PFSK-1 (cell line): ENCODE measurements around the gene IGFBP1.

Source experiments
- FOXP2 ChIP-seq: optimal IDR thresholded peaks from 2 replicates; pipeline ENCODE3; 2011; ENCODE audit warnings: borderline replicate concordance, control low read depth, inconsistent platforms; ENCODE audit not compliant: insufficient read depth; ENCODE audit errors: extremely low read length, extremely low read depth
- POLR2AphosphoS5 ChIP-seq: IDR thresholded peaks from 2 replicates; pipeline ENCODE4 v1.6.1; 2012; ENCODE audit warnings: low read depth, mild to moderate bottlenecking, control low read depth, low read length, moderate library complexity
- REST ChIP-seq, 2 experiments: IDR thresholded peaks; 2 replicates each; pipeline versions ENCODE4 v1.6.1 to v1.8.0; 2011 to 2012; ENCODE audit warnings: low read depth in 2 of 2, low read length in 2 of 2, control low read depth in 1 of 2, inconsistent platforms in 1 of 2, mild to moderate bottlenecking in 1 of 2, moderate library complexity in 1 of 2; ENCODE audit not compliant: insufficient read depth in 1 of 2
- SIN3A ChIP-seq: IDR thresholded peaks from 2 replicates; pipeline ENCODE4 v1.6.1; 2012; ENCODE audit warnings: mild to moderate bottlenecking, low read length, moderate library complexity, borderline replicate concordance; ENCODE audit not compliant: insufficient read depth
- TAF1 ChIP-seq: IDR thresholded peaks from 2 replicates; pipeline ENCODE4 v1.6.1; 2012; ENCODE audit warnings: low read length, control low read depth, borderline replicate concordance; ENCODE audit not compliant: insufficient read depth

DNA sequence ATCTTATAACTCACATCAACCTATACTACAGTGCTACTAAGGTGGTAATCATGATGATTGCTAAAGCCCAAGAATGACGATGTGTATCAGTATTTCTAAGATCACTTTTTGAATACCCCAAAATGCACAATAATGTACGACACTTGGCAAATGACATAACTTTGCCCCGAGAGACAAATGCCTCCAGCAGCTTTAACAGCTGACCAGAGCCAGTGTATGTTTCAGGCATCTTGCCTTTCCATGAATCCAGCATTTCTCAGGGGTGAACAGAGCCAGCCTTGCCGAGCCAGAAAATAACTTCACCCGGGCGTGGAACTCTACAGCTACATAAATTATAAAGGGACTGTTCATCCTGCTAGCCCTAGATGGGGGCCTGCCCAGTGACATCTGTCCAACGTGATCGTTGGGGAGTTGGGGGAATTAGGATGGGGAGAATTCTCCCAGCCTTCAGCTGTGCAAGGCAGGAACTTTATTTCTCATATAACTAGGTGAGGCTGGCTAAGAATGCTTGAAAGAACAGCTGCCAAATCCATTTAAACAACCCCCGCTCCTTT lies 31.0 kb downstream of the IGFBP1 start:
- no peak for TF ChIP-seq SIN3A
- no peak for TF ChIP-seq POLR2AphosphoS5
- no peak for TF ChIP-seq REST (IDR thresholded peaks at IDR 0.05; ENCODE audit: insufficient read depth in 1 of 2, low read depth in 2 of 2, low read length in 2 of 2)
- TF ChIP-seq FOXP2, result no peak
- no peak for TF ChIP-seq TAF1
